A673 (cell line): Measurements from ENCODE around the gene DGKA.

Experiments used
- EZH2 ChIP-seq: fragments of 200-600 bp; sonication (generic); IDR thresholded peaks from 2 replicates; pipeline ENCODE4 v1.6.1; 2017; ENCODE audit warnings: borderline replicate concordance, low read depth, mild to moderate bottlenecking, mixed read lengths, antibody characterized with exemption, low read length; ENCODE audit not compliant: poor library complexity, severe bottlenecking
- TF ChIP-seq, protein P1 (sequence below): fragments of 300-800, 200-600 bp; sonication (generic); conservative IDR thresholded peaks from 2 replicates; pipeline ENCODE4 v1.5.1; 2017; ENCODE audit warnings: low read depth, mild to moderate bottlenecking, antibody characterized with exemption, low read length, moderate library complexity, mixed read lengths

- TF ChIP-seq, protein P1, sequence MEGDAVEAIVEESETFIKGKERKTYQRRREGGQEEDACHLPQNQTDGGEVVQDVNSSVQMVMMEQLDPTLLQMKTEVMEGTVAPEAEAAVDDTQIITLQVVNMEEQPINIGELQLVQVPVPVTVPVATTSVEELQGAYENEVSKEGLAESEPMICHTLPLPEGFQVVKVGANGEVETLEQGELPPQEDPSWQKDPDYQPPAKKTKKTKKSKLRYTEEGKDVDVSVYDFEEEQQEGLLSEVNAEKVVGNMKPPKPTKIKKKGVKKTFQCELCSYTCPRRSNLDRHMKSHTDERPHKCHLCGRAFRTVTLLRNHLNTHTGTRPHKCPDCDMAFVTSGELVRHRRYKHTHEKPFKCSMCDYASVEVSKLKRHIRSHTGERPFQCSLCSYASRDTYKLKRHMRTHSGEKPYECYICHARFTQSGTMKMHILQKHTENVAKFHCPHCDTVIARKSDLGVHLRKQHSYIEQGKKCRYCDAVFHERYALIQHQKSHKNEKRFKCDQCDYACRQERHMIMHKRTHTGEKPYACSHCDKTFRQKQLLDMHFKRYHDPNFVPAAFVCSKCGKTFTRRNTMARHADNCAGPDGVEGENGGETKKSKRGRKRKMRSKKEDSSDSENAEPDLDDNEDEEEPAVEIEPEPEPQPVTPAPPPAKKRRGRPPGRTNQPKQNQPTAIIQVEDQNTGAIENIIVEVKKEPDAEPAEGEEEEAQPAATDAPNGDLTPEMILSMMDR = no peak
- TF ChIP-seq EZH2 = no peak
These were observed 7.0 kb downstream of the DGKA start for GRCh38 chr12:55937981-55938380.
